Measurements from ENCODE around the gene SERPINB7.

- TF ChIP-seq CTCF (IDR thresholded peaks at IDR 0.05 in 4 of 5, conservative IDR thresholded peaks at IDR 0.05 in 1 of 5) (no peak), POLR2A (IDR thresholded peaks at IDR 0.05) (no peak)
Observed at GRCh38 chr18:63820694-63821093, 45.5 kb downstream of the SERPINB7 start.

Data from gastrocnemius medialis (tissue), 4 donors.